Sigmoid colon (tissue), 4 donors: Measurements from ENCODE around the gene NT5DC1.
A peak's percentile ranks its signal among the peaks of the same experiment; 100 is the strongest.

Experiments
- CTCF ChIP-seq, 4 experiments: fragments of 450-650 bp in 3 of 4; fragments of 200-600 bp in 1 of 4; IDR thresholded peaks; one replicate each; pipeline ENCODE4 v1.5.1; 2016 to 2019; ENCODE audit warnings: antibody characterized with exemption in 4 of 4, mild to moderate bottlenecking in 3 of 4, moderate library complexity in 2 of 4
- EP300 ChIP-seq, 4 donors: sonication (generic); formaldehyde crosslinking; IDR thresholded peaks; one replicate each; pipeline ENCODE4 v1.6.1; 2017; ENCODE audit warnings: antibody characterized with exemption in 4 of 4
- POLR2A ChIP-seq, 2 donors: fragments of 450-650 bp; IDR thresholded peaks; one replicate each; pipeline ENCODE4 v1.6.1; 2016; ENCODE audit warnings: antibody characterized with exemption in 2 of 2, mild to moderate bottlenecking in 2 of 2, moderate library complexity in 2 of 2

- TF ChIP-seq CTCF (IDR thresholded peaks at IDR 0.05) = peak in 2 of 4 experiments; percentile 25 to 44
- no peak for TF ChIP-seq POLR2A (IDR thresholded peaks at IDR 0.05)
- TF ChIP-seq EP300 (IDR thresholded peaks at IDR 0.05) = no peak
Measured at GRCh38 chr6:116217069-116217468, 116.4 kb downstream of the NT5DC1 start.
